Measurements from ENCODE around the gene NEDD1. TPM values are rescaled to one million over a fixed set of nuclear protein-coding genes. Genes with fewer than 3 reads are reported as not detected.

Gene NEDD1
- total and polyA plus RNA-seq, 10 of the 15 experiments (the other 5 are each of a cell fraction or from before 2014, with no cell fraction given), result 15.9 to 52.6 (median 28.7) TPM

GRCh38 chr12:96892104-96892503, 15.0 kb upstream of the NEDD1 start:
- ATAC-seq (no peak; the same call in 2 of the 3 replicates), FAIRE-seq (no peak), DNase-seq (ENCODE audit: low read depth, low spot score) (no peak)
- no peak overlapping the region for H3K4me2 ChIP-seq (ENCODE audit: control insufficient read depth, insufficient read depth)
- ChIA-PET SMC1A (ENCODE audit: uncharacterized antibody, unreplicated experiment) (no interaction called here), CTCF (interaction anchor here (0.6 kb wide), 1 partner anchor 489 kb away, joined by 3 read pairs; no protein-coding TSS in a partner anchor), POLR2A (no interaction called here), RAD21 (ENCODE audit: unreplicated experiment) (no interaction called here)
- peaks cover 1% of the 10 kb centered on the region; the same call in 1 of the 3 replicates for H3K9me3 ChIP-seq (replicated peaks; ENCODE audit: control insufficient read depth, insufficient read depth, low read length)
- no peak overlapping the region for H3K27ac ChIP-seq (ENCODE audit: control insufficient read depth, insufficient read depth)
- no peak overlapping the region for H2AFZ ChIP-seq (ENCODE audit: control insufficient read depth, low read depth, low read length)
- H4K20me1 ChIP-seq (ENCODE audit: control insufficient read depth, insufficient read depth), result no peaks in the 10 kb centered on the region
- no TSS peak for BruUV-seq (replicated peaks)
- H3K4me1 ChIP-seq (ENCODE audit: control insufficient read depth, insufficient read depth, low read length), result no peaks in the 10 kb centered on the region
- in situ Hi-C loops (cut with MboI), result no loop called here
- H3K4me3 ChIP-seq, result no peak overlapping the region
- H3K27me3 ChIP-seq (replicated peaks in 1 of 2; ENCODE audit: control insufficient read depth in 2 of 2, insufficient read depth in 2 of 2, low read length in 1 of 2), result no peaks in the 10 kb centered on the region
- H3K79me2 ChIP-seq (ENCODE audit: control insufficient read depth, insufficient read depth, low read length), result no peaks in the 10 kb centered on the region
- H3K36me3 ChIP-seq (ENCODE audit: control insufficient read depth in 2 of 2, insufficient read depth in 2 of 2, low read length in 1 of 2), result no peaks in the 10 kb centered on the region
- intact Hi-C loops (cut with micrococcal nuclease; ENCODE audit: unreplicated experiment), result no loop called here
- 22% methylated on average over 3 of the region's 3 CpGs for WGBS (ENCODE audit: insufficient coverage, insufficient replicate concordance, low lambda C conversion rate, missing lambda C conversion rate)
- H3K9ac ChIP-seq (ENCODE audit: control insufficient read depth, insufficient read depth, low read length), result no peak overlapping the region
- no peak for TF ChIP-seq RFX5 (IDR thresholded peaks at IDR 0.05; ENCODE audit: low read depth, low read length)
- no peak for TF ChIP-seq ZNF592 (IDR thresholded peaks at IDR 0.05)
- no peak for TF ChIP-seq PAX8 (IDR thresholded peaks at IDR 0.05)
- no peak for TF ChIP-seq MYB (IDR thresholded peaks at IDR 0.05; ENCODE audit: borderline replicate concordance, low read depth, low read length)
- no peak for TF ChIP-seq RAD21 (IDR thresholded peaks at IDR 0.05; ENCODE audit: insufficient read depth, low read depth, low read length)
- TF ChIP-seq TCF7 (IDR thresholded peaks at IDR 0.05; ENCODE audit: borderline replicate concordance), result no peak
- TF ChIP-seq BMI1 (IDR thresholded peaks at IDR 0.05; ENCODE audit: borderline replicate concordance), result no peak
- TF ChIP-seq ZNF217 (IDR thresholded peaks at IDR 0.05), result no peak
- no peak for TF ChIP-seq WRNIP1 (IDR thresholded peaks at IDR 0.05; ENCODE audit: borderline replicate concordance, low read depth, low read length)
- TF ChIP-seq TCF3 (IDR thresholded peaks at IDR 0.05; ENCODE audit: borderline replicate concordance, insufficient read depth, low read depth, low read length), result no peak
- no peak for TF ChIP-seq MAX (IDR thresholded peaks at IDR 0.05; ENCODE audit: low read depth, low read length)
- no peak for TF ChIP-seq CEBPZ (IDR thresholded peaks at IDR 0.05; ENCODE audit: low read depth, low read length)
- TF ChIP-seq REST (IDR thresholded peaks at IDR 0.05; ENCODE audit: low read depth, low read length), result no peak
